Subcutaneous abdominal adipose tissue (tissue), 5 donors: ENCODE data around the gene SLCO4C1.
"Not testable (repeated sequence)": the region's sequence is repeated elsewhere in the genome, so short reads cannot be mapped to it uniquely, and the experiment has no call there.

ENCODE experiments used
- H3K27ac ChIP-seq: one replicate; pipeline ENCODE4 v1.7.0; 2013; ENCODE audit warnings: low read depth, mild to moderate bottlenecking, inconsistent platforms, low read length, moderate library complexity
- H3K27me3 ChIP-seq, 5 donors: one replicate each; pipeline ENCODE4 v1.7.0; 2013; ENCODE audit warnings: low read length in 5 of 5, inconsistent platforms in 1 of 5; ENCODE audit not compliant: control insufficient read depth in 5 of 5, insufficient read depth in 4 of 5
- H3K36me3 ChIP-seq, 5 donors: one replicate each; pipeline ENCODE4 v1.7.0; 2013; ENCODE audit warnings: low read length in 5 of 5; ENCODE audit not compliant: control insufficient read depth in 5 of 5, insufficient read depth in 5 of 5
- H3K4me1 ChIP-seq, 5 donors: one replicate each; pipeline ENCODE4 v1.7.0; 2013; ENCODE audit warnings: low read length in 5 of 5, mild to moderate bottlenecking in 3 of 5, moderate library complexity in 1 of 5; ENCODE audit not compliant: control insufficient read depth in 5 of 5, insufficient read depth in 5 of 5
- H3K4me3 ChIP-seq, 5 donors: one replicate each; pipeline ENCODE4 v1.7.0; 2013; ENCODE audit warnings: low read length in 5 of 5, low read depth in 1 of 5
- H3K9ac ChIP-seq, 5 donors: one replicate each; pipeline ENCODE4 v1.7.0; 2013; ENCODE audit warnings: low read length in 5 of 5, mild to moderate bottlenecking in 4 of 5, moderate library complexity in 3 of 5
- H3K9me3 ChIP-seq, 5 donors: one replicate each; pipeline ENCODE4 v1.7.0; 2013; ENCODE audit warnings: low read length in 5 of 5; ENCODE audit not compliant: control insufficient read depth in 5 of 5
- donor health status: healthy.
- donor health status: healthy.
- donor health status: healthy.
- donor health status: healthy.
- donor health status: healthy.

SLCO4C1 gene, protein sequence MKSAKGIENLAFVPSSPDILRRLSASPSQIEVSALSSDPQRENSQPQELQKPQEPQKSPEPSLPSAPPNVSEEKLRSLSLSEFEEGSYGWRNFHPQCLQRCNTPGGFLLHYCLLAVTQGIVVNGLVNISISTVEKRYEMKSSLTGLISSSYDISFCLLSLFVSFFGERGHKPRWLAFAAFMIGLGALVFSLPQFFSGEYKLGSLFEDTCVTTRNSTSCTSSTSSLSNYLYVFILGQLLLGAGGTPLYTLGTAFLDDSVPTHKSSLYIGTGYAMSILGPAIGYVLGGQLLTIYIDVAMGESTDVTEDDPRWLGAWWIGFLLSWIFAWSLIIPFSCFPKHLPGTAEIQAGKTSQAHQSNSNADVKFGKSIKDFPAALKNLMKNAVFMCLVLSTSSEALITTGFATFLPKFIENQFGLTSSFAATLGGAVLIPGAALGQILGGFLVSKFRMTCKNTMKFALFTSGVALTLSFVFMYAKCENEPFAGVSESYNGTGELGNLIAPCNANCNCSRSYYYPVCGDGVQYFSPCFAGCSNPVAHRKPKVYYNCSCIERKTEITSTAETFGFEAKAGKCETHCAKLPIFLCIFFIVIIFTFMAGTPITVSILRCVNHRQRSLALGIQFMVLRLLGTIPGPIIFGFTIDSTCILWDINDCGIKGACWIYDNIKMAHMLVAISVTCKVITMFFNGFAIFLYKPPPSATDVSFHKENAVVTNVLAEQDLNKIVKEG

DNA sequence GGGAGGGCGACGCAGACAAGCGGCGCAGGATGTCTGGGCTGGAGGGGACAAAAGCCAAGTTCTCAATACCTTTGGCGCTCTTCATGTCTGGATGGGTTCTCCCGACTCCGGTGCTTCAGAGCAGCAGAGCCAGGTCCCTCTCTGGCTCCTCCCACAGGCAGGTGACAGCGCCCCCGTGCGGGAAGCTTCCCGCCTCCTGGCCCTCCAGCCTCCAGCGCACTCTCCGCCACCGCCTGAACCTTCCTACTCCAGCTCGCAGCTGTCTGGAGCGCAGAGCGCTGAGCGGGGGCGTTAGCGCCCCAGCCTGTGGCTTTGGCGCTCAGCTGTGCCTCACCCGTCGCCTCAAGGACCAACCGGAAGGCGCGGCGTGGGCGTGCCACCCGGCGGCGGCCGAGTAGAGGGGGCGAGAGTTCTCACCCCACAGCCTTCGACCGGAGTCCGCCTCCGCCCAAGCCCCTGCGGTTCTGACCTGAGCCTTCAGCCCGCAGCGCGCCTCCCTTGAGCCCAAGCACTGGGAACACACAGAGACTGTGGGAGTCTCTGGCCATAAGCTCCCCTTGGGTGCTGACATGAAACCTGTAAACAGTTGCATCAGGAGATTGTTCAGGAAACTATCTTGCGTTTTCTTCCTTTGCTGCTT, at the start of gene SLCO4C1:
Gene SLCO4C1, minus strand, starts transcription at position 107 of the 640 bp plus-strand sequence. Its CDS starts 22 bp downstream, at position 85.
- Histone ChIP-seq H3K27ac (no peak within 1 kb of the TSS), H3K4me1 (peaks cover 5 to 17% (median 15%) of the 10 kb centered on the region in 5 donors), H3K4me3 (peak within 1 kb of the TSS; percentile 65 to 75 (median 72)), H3K9me3 (no peaks in the 10 kb centered on the region), H3K9ac (peak within 1 kb of the TSS in 3 of 5 donors; percentile 17 to 51 (median 30)), H3K36me3 (no peaks in the 10 kb centered on the region), H3K27me3 (peaks cover 3 to 9% (median 5%) of the 10 kb centered on the region in 5 donors)

DNA sequence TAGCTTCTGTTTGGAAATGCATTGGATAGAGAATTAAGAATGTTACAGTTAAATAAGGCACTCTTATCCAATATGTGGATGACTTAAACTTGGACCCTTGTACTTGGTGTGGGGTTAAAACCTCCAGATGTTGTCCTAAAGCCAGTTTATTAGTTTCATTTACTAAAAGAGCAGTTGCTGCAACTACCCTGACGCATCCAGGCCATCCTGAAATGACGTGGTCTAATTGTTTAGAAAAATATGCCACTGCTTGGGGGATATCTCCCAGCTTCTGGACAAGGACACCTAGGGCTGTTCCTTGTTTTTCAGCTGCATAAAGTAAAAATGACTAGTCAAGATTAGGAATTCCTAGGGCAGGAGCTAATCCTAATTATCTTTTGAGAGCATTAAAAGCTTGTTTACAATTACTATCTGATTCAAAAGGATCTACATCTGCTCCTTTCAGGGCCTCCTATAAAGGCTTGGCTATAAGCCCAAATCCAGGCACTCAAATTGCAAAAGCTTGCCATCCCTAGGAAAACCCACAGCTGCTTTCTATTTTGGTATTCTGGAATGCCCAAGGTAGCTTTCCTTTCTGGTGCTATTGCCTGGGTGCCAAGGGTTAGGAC, 45.7 kb upstream of the SLCO4C1 start:
- Histone ChIP-seq H3K27me3 (peaks cover 0 to 3% (median 0%) of the 10 kb centered on the region in 5 donors), H3K9ac (no peak overlapping the region), H3K27ac (no peak overlapping the region), H3K4me1 (no peaks in the 10 kb centered on the region), H3K4me3 (no peak overlapping the region), H3K9me3 (no peaks in the 10 kb centered on the region), H3K36me3 (no peaks in the 10 kb centered on the region)

DNA sequence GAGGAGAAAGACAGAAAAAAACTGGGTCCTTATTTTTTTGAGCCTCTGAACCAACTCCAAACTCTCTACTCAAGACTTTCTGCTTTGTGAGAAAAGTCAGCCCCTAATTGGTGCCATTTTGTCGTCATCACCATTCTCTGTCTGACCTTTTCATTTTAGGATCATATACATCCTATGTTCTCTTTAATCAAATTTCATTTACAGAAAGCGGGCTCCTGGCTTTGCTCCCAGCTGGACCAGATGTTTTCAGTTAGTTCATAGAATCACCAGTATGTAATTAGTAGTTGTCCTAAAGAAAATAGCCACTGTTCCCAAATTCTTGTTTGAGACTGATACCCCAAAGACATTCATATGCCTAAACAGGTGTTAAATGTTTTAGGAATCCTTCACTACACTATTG, 28.6 kb upstream of the SLCO4C1 start:
- Histone ChIP-seq H3K27ac (no peak overlapping the region), H3K36me3 (no peaks in the 10 kb centered on the region), H3K4me3 (no peak overlapping the region), H3K9me3 (no peaks in the 10 kb centered on the region), H3K9ac (no peak overlapping the region), H3K4me1 (no peaks in the 10 kb centered on the region), H3K27me3 (no peaks in the 10 kb centered on the region)

DNA sequence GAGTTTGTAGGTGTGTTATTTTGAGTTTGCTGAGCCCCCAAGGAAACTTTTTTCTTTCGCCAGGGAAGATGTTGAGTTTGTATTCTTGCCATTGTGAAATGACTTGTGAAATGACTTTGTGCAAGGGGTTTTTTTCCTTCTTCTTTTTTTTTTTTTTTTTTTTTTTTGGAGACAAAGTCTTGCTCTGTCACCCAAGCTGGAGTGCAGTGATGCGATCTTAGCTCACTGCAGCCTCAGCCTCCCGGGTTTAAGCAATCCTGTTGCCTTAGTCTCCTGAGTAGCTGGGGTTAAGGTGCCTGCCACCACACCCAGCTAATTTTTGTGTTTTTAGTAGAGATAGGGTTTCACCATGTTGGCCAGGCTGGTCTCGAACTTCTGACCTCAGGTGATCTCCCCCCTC, 22.7 kb upstream of the SLCO4C1 start:
- not testable (repeated sequence) for H3K9me3 ChIP-seq, H3K4me3 ChIP-seq, H3K4me1 ChIP-seq, H3K27ac ChIP-seq, H3K9ac ChIP-seq, H3K36me3 ChIP-seq, H3K27me3 ChIP-seq

DNA sequence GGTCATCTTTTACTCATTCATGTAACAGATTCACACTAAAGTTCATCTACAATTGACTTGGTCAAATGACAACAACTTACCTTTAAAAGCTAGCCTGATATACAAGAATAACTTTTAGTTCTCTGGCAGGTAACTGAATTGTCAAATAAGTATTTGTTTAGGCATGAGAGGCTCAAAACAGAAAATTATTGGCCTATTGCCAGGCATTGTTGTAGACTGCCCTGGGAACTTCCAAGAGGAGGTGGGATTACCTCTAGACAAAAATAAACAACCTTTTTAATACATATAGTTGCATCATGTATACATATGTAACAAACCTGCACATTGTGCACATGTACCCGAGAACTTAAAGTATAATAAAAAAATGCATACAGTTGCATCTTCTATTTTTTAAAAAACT, 18.2 kb upstream of the SLCO4C1 start:
- H3K4me3 ChIP-seq = no peak overlapping the region
- H3K36me3 ChIP-seq = no peaks in the 10 kb centered on the region
- H3K9me3 ChIP-seq = no peaks in the 10 kb centered on the region
- H3K9ac ChIP-seq = no peak overlapping the region
- no peaks in the 10 kb centered on the region for H3K27me3 ChIP-seq
- H3K27ac ChIP-seq = no peak overlapping the region
- no peaks in the 10 kb centered on the region for H3K4me1 ChIP-seq

DNA sequence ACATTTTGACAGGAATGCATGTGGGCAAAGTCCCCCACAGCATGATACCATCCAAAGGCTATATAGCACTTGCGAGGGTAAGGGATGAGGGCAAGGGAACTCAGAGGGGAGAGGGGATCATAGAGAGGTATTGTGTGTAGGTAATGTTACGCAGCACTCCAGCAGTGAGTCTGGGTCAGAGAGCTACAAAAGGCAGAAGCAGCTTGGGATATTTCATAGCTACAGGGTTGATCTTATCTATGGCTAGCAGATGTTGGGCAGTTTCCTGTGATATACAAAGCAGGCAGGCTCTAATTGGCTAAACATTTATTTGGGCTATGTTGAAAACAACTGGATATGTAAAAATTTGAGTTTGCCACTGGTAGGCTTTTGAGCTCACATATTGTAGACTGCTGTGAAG, 17.8 kb upstream of the SLCO4C1 start:
- Histone ChIP-seq H3K36me3 (no peaks in the 10 kb centered on the region), H3K27ac (no peak overlapping the region), H3K9ac (no peak overlapping the region), H3K27me3 (no peaks in the 10 kb centered on the region), H3K4me3 (no peak overlapping the region), H3K4me1 (no peaks in the 10 kb centered on the region), H3K9me3 (no peaks in the 10 kb centered on the region)

DNA sequence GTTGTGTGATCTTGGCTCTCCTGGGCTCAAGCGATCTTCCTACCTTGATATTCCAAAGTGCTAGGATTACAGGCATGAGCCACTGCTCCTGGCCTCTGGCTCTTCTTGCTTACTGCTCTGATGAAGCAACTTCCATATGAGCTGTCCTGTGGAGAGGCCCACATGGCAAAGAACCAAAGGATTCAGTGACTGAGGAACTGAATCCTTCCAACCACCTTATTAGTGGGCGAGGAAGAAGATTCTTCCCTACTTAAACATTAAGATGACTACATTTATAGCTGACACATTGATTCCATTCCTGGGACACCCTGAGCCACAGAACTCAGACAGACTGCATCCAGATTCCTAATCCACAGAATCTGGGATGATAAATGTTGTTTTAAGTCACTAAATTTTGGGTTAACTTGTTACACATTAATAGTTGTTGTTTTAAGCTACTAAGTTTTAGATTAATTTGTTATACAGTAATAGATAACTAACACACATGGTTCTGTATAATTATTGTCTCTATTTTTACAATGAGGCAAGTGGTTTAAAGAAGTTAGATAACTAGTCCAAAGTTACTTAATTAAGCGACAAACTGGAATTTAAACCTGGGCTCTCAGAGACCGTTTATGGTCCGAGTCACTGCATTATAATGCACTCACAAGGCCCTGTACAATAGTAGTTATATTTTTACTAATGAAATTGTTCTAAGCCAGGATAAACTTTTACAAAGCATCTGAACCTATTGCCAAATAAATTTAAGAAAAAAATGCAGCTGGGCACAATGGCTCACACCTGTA, 16.7 kb upstream of the SLCO4C1 start:
- Histone ChIP-seq H3K4me3 (no peak overlapping the region), H3K9ac (no peak overlapping the region), H3K4me1 (no peaks in the 10 kb centered on the region), H3K9me3 (no peaks in the 10 kb centered on the region), H3K27me3 (no peaks in the 10 kb centered on the region), H3K27ac (no peak overlapping the region), H3K36me3 (no peaks in the 10 kb centered on the region)

DNA sequence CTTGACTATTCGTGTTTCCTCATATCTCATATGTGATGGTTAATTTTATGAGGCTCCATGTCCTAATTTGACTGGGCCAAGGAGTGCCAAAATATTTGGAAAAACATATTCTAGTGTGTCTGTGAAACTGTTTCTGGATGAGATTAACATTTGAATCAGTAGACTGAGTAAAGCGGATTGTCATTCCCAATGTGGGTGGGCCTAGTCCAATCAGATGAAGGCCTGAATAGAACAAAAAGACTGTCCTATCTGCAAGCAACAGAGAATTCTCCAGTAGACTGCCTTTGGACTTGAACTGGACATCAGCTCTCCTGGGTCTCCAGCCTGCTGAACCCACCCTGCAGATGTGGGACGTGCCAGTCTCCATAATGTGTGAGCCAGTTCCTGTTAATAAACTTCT, 13.5 kb upstream of the SLCO4C1 start:
- Histone ChIP-seq H3K27ac (no peak overlapping the region), H3K27me3 (no peaks in the 10 kb centered on the region), H3K9me3 (no peaks in the 10 kb centered on the region), H3K4me3 (no peak overlapping the region), H3K4me1 (no peaks in the 10 kb centered on the region), H3K9ac (no peak overlapping the region), H3K36me3 (no peaks in the 10 kb centered on the region)

DNA sequence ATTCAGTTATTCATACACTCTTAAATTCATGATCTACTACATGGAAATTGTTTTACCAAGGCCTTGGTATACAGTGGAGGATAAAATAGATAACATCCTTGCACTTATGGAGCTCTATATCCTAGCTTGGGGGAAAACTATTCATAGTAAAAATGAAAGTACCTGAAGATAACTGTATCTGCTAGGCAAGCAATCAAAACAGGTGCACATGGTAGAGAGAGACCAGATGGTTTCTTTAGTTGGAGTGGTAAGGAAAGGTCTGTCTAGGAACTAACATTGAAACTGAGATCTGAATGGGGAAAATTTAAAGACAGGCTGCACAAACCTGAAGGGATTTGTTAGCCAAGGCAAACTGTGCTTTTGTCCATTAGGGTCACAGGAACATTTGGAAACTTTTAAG, 11.1 kb upstream of the SLCO4C1 start:
- no peaks in the 10 kb centered on the region for H3K9me3 ChIP-seq
- H3K27me3 ChIP-seq = no peaks in the 10 kb centered on the region
- H3K4me3 ChIP-seq = no peak overlapping the region
- H3K9ac ChIP-seq = no peak overlapping the region
- no peaks in the 10 kb centered on the region for H3K36me3 ChIP-seq
- no peak overlapping the region for H3K27ac ChIP-seq
- no peaks in the 10 kb centered on the region for H3K4me1 ChIP-seq
